Measurements from ENCODE around the gene CALN1. TPM values are rescaled to one million over a fixed set of nuclear protein-coding genes. Genes with fewer than 3 reads are reported as not detected.

Gene CALN1
- total and polyA plus RNA-seq, 9 of the 15 experiments (the other 6 are each of a cell fraction or from before 2014, with no cell fraction given) = 1.4 to 7.5 (median 3.3) TPM

- no peak for FAIRE-seq
- TF ChIP-seq ZNF518B (CRISPR knock-in tag; IDR thresholded peaks at IDR 0.05) (no peak), ID3 (CRISPR knock-in tag; IDR thresholded peaks at IDR 0.05) (no peak), ID3 (tag; IDR thresholded peaks at IDR 0.05) (no peak), ATF1 (CRISPR knock-in tag; IDR thresholded peaks at IDR 0.05) (no peak), ATF1 (tag; IDR thresholded peaks at IDR 0.05) (no peak), CREB5 (CRISPR knock-in tag; IDR thresholded peaks at IDR 0.05) (no peak), MCM7 (IDR thresholded peaks at IDR 0.05) (no peak), BCOR (IDR thresholded peaks at IDR 0.05) (no peak), HDAC6 (IDR thresholded peaks at IDR 0.05; ENCODE audit: low read depth, low read length) (no peak), SFPQ (IDR thresholded peaks at IDR 0.05; ENCODE audit: low read depth, low read length) (no peak), POLR2B (IDR thresholded peaks at IDR 0.05; ENCODE audit: low read depth, partially characterized antibody) (no peak)
Observed at GRCh38 chr7:71801976-71802375, 610.2 kb downstream of the CALN1 start.

More at GRCh38 chr7:71801976-71802375, 610.2 kb downstream of the CALN1 start:
- H3K36me3 ChIP-seq (ENCODE audit: control insufficient read depth, insufficient read depth, low read length) = no peaks in the 10 kb centered on the region
- no peak overlapping the region for H3K4me2 ChIP-seq (ENCODE audit: insufficient read depth, low read length)
- H3K4me1 ChIP-seq (replicated peaks in 1 of 2; ENCODE audit: control insufficient read depth in 2 of 2, insufficient read depth in 2 of 2, low read length in 2 of 2) = no peaks in the 10 kb centered on the region
- ATAC-seq (no peak), DNase-seq (ENCODE audit: extremely low read depth in 1 of 4, low spot score in 3 of 4) (no peak)
- H3K9me3 ChIP-seq (replicated peaks; ENCODE audit: control insufficient read depth, insufficient read depth, low read depth, low read length) = no peaks in the 10 kb centered on the region
- H3K9me1 ChIP-seq (ENCODE audit: control insufficient read depth, insufficient read depth, low read length) = no peaks in the 10 kb centered on the region
- in situ Hi-C loops (cut with MboI) = no loop called here
- no peaks in the 10 kb centered on the region for H4K20me1 ChIP-seq (replicated peaks; ENCODE audit: control insufficient read depth, insufficient read depth, low read length)
- H3K27ac ChIP-seq (ENCODE audit: extremely low read depth, low read depth, low read length) = no peak overlapping the region
- ChIA-PET CTCF (ENCODE audit: low intra/inter-chr PET ratio) (no interaction called here), POLR2A (no interaction called here)
- no peaks in the 10 kb centered on the region for H3K79me2 ChIP-seq (ENCODE audit: control insufficient read depth, insufficient read depth, low read length)
- WGBS (ENCODE audit: insufficient coverage, low coverage, missing lambda C conversion rate) = 5% methylated on average over 4 of the region's 4 CpGs
- no peak overlapping the region for H3K9ac ChIP-seq (ENCODE audit: insufficient read depth in 1 of 2, low read depth in 2 of 2, low read length in 2 of 2)
- H2AFZ ChIP-seq (ENCODE audit: low read depth, low read length) = no peak overlapping the region
- peaks cover 0 to 5% of the 10 kb centered on the region in 2 experiments; a peak in 1 of 5 replicates for H3K27me3 ChIP-seq (ENCODE audit: control insufficient read depth in 2 of 2, insufficient read depth in 2 of 2, low read length in 2 of 2)
- intact Hi-C loops (cut with micrococcal nuclease) = no loop called here
- no TSS peak for BruUV-seq (replicated peaks)
- no peak overlapping the region for H3K4me3 ChIP-seq
